ENCODE results near the gene REEP3. TPM values are rescaled to one million over a fixed set of nuclear protein-coding genes. Genes with fewer than 3 reads are reported as not detected.

The REEP3 gene

DNA sequence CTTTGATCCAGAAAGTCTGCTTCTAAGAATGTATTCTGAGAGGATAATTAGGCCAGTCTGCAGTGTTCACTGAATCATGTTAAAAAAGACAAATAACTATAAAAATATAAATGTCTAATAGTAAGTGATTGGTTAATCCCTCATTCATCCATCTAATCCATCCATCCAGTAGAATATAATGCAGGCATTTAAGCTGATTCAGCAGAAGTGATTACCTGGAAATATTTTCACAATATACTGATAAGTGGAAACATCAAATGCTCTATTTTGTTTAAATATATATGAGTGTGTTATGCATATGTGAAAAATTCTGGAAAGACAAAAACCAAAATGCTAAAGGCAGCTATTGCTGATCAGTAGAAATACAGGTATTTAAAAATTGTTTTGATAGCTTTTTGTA, 152.6 kb downstream of the REEP3 start:
- Histone ChIP-seq H3K4ac (ENCODE audit: low read depth, low read length) (no peak overlapping the region), H3K27ac (ENCODE audit: low read depth, low read length) (no peak overlapping the region), H3K79me2 (ENCODE audit: control insufficient read depth, insufficient read depth, low read length) (no peaks in the 10 kb centered on the region), H3K27me3 (ENCODE audit: insufficient read depth, low read length, poor library complexity) (no peaks in the 10 kb centered on the region), H3K23ac (ENCODE audit: low read length) (no peak overlapping the region), H3K4me2 (ENCODE audit: low read length) (no peak overlapping the region), H2AK5ac (ENCODE audit: low read length) (no peak overlapping the region), H3K9ac (ENCODE audit: low read length) (no peak overlapping the region), H4K5ac (ENCODE audit: low read length) (no peak overlapping the region), H2BK120ac (ENCODE audit: low read depth, low read length) (no peak overlapping the region), H2BK15ac (replicated peaks; ENCODE audit: low read depth) (no peak overlapping the region), H3K4me3 (ENCODE audit: low read length) (no peak overlapping the region), H2BK5ac (ENCODE audit: low read length) (no peak overlapping the region), H3K4me1 (ENCODE audit: control insufficient read depth, low read depth, low read length) (peaks cover 11% of the 10 kb centered on the region), H3K36me3 (ENCODE audit: control insufficient read depth, insufficient read depth, low read length) (no peaks in the 10 kb centered on the region), H3K56ac (ENCODE audit: low read length) (no peak overlapping the region), H3K18ac (ENCODE audit: low read length) (no peak overlapping the region), H3K79me1 (ENCODE audit: low read length) (no peaks in the 10 kb centered on the region), H4K8ac (ENCODE audit: low read depth, low read length) (no peak overlapping the region)
- no peak for DNase-seq

Small RNA genes within 50 kb of the gene (small RNA-seq; reads per million reads assigned to genes)
- not detected for gene AC022022.1 (ENCODE audit: insufficient read depth)
